HEK293 (cell line): ENCODE measurements around the gene DHRS12.

Experiments used
- CTCF ChIA-PET: fragments of 350-600 bp; formaldehyde crosslinking; extraction: SDS; loops from one replicate; lab custom pipeline; 2021; ENCODE audit warnings: antibody characterized with exemption; lab: Yijun Ruan, JAX
- POLR2A ChIA-PET: fragments of 300-600 bp; formaldehyde crosslinking; extraction: SDS; loops from one replicate; lab custom pipeline; 2020; ENCODE audit warnings: antibody characterized with exemption, inconsistent platforms; lab: Yijun Ruan, JAX
- H3K27ac ChIP-seq: fragments of 200-500 bp; sonication (Bioruptor generic); 2 replicates; pipeline ENCODE4 v1.5.1; 2014; ENCODE audit warnings: low read depth, low read length, control low read depth, inconsistent platforms; ENCODE audit errors: extremely low read depth
- H3K36me3 ChIP-seq, 2 experiments: fragments of 200-500 bp in 1 of 2; sonication (Bioruptor generic) in 1 of 2; 1 replicate in 1 of 2; 2 replicates in 1 of 2; pipeline ENCODE4 v1.5.1; 2014 to 2017; ENCODE audit warnings: inconsistent platforms in 2 of 2, low read length in 2 of 2; ENCODE audit not compliant: control insufficient read depth in 2 of 2, insufficient read depth in 1 of 2
- H3K4me1 ChIP-seq: fragments of 200-500 bp; sonication (Bioruptor generic); 2 replicates; pipeline ENCODE4 v1.5.1; 2014; ENCODE audit warnings: mild to moderate bottlenecking, low read length, inconsistent platforms; ENCODE audit not compliant: control insufficient read depth, insufficient read depth
- H3K4me3 ChIP-seq: 2 replicates; pipeline ENCODE4 v1.5.1; 2011; ENCODE audit warnings: low read depth, mild to moderate bottlenecking, control low read depth, low read length, moderate library complexity
- H3K9me3 ChIP-seq: fragments of 200-500 bp; sonication (Bioruptor generic); 2 replicates; pipeline ENCODE4 v1.5.1; 2014; ENCODE audit warnings: low read depth, low read length, inconsistent platforms; ENCODE audit not compliant: control insufficient read depth, insufficient read depth
- HOXA7 ChIP-seq: sonication (generic); formaldehyde crosslinking; IDR thresholded peaks from 2 replicates; pipeline ENCODE4 v1.8.1; 2022; ENCODE audit warnings: missing genetic modification reagents, borderline replicate concordance
- HOXD13 ChIP-seq: sonication (generic); formaldehyde crosslinking; IDR thresholded peaks from 2 replicates; pipeline ENCODE4 v1.8.0; 2022; ENCODE audit warnings: missing genetic modification reagents, borderline replicate concordance
- IKZF3 ChIP-seq: fragments of 450-650 bp; IDR thresholded peaks from 2 replicates; pipeline ENCODE4 v1.5.0; 2018; ENCODE audit warnings: missing biosample characterization, mild to moderate bottlenecking, missing genetic modification characterization, moderate library complexity
- KLF16 ChIP-seq: fragments of 450-650 bp; formaldehyde crosslinking; IDR thresholded peaks from 2 replicates; pipeline ENCODE4 v1.5.1; 2017; ENCODE audit warnings: missing biosample characterization, missing genetic modification characterization
- REPIN1 ChIP-seq: fragments of 450-650 bp; formaldehyde crosslinking; IDR thresholded peaks from 2 replicates; pipeline ENCODE4 v1.5.1; 2017; ENCODE audit warnings: missing biosample characterization, missing genetic modification characterization, low read depth
- SP2 ChIP-seq: fragments of 450-650 bp; formaldehyde crosslinking; IDR thresholded peaks from 2 replicates; pipeline ENCODE4 v1.5.1; 2016; ENCODE audit warnings: missing biosample characterization, missing genetic modification characterization
- ZBTB8A ChIP-seq: fragments of 450-650 bp; formaldehyde crosslinking; IDR thresholded peaks from 2 replicates; pipeline ENCODE4 v1.5.1; 2016; ENCODE audit warnings: missing biosample characterization, missing genetic modification characterization
- ZNF132 ChIP-seq: fragments of 450-650 bp; formaldehyde crosslinking; IDR thresholded peaks from 2 replicates; pipeline ENCODE4 v1.5.1; 2017; ENCODE audit warnings: missing biosample characterization, missing genetic modification characterization, borderline replicate concordance
- ZNF2 ChIP-seq: fragments of 450-650 bp; formaldehyde crosslinking; IDR thresholded peaks from 2 replicates; pipeline ENCODE4 v1.5.1; 2016; ENCODE audit warnings: missing biosample characterization, missing genetic modification characterization
- ZNF214 ChIP-seq: fragments of 450-650 bp; formaldehyde crosslinking; IDR thresholded peaks from 2 replicates; pipeline ENCODE4 v1.5.1; 2017; ENCODE audit warnings: missing biosample characterization, mild to moderate bottlenecking, missing genetic modification characterization, borderline replicate concordance
- ZNF266 ChIP-seq: fragments of 450-650 bp; formaldehyde crosslinking; IDR thresholded peaks from 2 replicates; pipeline ENCODE4 v1.5.1; 2016; ENCODE audit warnings: missing biosample characterization, missing genetic modification characterization, low read depth
- ZNF426 ChIP-seq: fragments of 450-650 bp; formaldehyde crosslinking; IDR thresholded peaks from 2 replicates; pipeline ENCODE4 v1.5.1; 2017; ENCODE audit warnings: missing biosample characterization, missing genetic modification characterization, mild to moderate bottlenecking, inconsistent platforms, moderate library complexity
- ZNF48 ChIP-seq: fragments of 450-650 bp; formaldehyde crosslinking; IDR thresholded peaks from 2 replicates; pipeline ENCODE4 v1.5.1; 2016; ENCODE audit warnings: missing biosample characterization, missing genetic modification characterization
- ZNF514 ChIP-seq: fragments of 450-650 bp; formaldehyde crosslinking; IDR thresholded peaks from 2 replicates; pipeline ENCODE4 v1.5.1; 2016; ENCODE audit warnings: missing biosample characterization, missing genetic modification characterization
- ZNF560 ChIP-seq: fragments of 450-650 bp; formaldehyde crosslinking; IDR thresholded peaks from 2 replicates; pipeline ENCODE4 v1.5.1; 2017; ENCODE audit warnings: missing biosample characterization, missing genetic modification characterization, borderline replicate concordance
- ZNF624 ChIP-seq: fragments of 450-650 bp; formaldehyde crosslinking; IDR thresholded peaks from 2 replicates; pipeline ENCODE4 v1.5.1; 2017; ENCODE audit warnings: missing biosample characterization, missing genetic modification characterization
- ZNF658 ChIP-seq: fragments of 450-650 bp; formaldehyde crosslinking; IDR thresholded peaks from 2 replicates; pipeline ENCODE4; 2016; ENCODE audit warnings: missing biosample characterization, missing genetic modification characterization
- ZNF768 ChIP-seq: fragments of 450-650 bp; formaldehyde crosslinking; IDR thresholded peaks from 2 replicates; pipeline ENCODE4 v1.5.1; 2018; ENCODE audit warnings: missing biosample characterization, mild to moderate bottlenecking, missing genetic modification characterization
- TF ChIP-seq, protein P1 (sequence below): fragments of 450-650 bp; formaldehyde crosslinking; IDR thresholded peaks from 2 replicates; pipeline ENCODE4 v1.5.1; 2017; ENCODE audit warnings: missing biosample characterization, missing genetic modification characterization
- TF ChIP-seq, protein P2 (sequence below): fragments of 450-650 bp; formaldehyde crosslinking; conservative IDR thresholded peaks from 2 replicates; pipeline ENCODE4 v1.5.1; 2016; ENCODE audit warnings: low read depth, missing biosample characterization, missing genetic modification characterization
- TF ChIP-seq, protein P3 (sequence below): fragments of 450-650 bp; formaldehyde crosslinking; optimal IDR thresholded peaks from 2 replicates; pipeline ENCODE3; 2016; ENCODE audit warnings: missing biosample characterization, mild to moderate bottlenecking, missing genetic modification characterization
- TF ChIP-seq, protein P4 (sequence below): fragments of 450-650 bp; formaldehyde crosslinking; IDR thresholded peaks from 2 replicates; pipeline ENCODE4 v1.5.1; 2016; ENCODE audit warnings: missing biosample characterization, missing genetic modification characterization

The DHRS12 gene

DNA sequence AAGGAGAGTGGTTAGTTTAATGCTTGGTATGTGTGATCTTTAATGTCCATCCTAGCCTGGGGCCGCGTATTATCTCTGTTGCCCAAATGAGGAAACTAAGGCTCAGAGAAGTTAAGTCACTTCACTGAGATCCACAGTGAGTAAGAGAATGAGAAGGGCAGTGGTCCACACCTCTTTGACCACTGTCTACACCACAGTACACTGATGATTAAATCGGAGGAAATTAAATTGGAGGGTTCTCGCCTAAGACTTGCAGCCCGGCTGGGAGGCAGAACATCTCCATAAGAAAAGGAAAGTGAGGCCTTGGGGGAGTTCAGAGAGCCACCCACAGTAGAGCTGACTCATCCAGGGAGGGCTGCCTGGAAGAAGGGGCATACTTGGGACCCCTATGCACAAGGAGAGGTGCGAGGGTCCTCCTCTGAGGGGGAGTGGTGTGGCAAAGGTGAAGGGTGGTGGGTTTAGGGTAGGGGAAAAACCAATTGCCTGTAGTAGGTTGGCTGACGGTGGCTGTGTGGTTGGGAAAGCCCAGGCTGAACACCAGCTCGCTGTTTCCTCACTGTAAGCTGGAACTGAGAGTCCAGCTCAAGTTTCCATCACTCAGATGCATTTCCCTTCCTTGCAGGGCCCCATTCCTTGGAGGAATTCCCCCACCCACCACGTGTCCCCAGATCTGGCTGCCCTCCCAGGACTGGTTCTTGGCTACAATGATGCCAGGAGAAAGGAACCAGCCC is 15.0 kb upstream of the DHRS12 start:
- Histone ChIP-seq H3K9me3 (no peaks in the 10 kb centered on the region), H3K4me1 (no peaks in the 10 kb centered on the region), H3K27ac (no peak overlapping the region), H3K4me3 (no peak overlapping the region), H3K36me3 (no peaks in the 10 kb centered on the region)
- ChIA-PET POLR2A (interaction anchor here (1.0 kb wide), 1 partner anchor 366 kb away, joined by 3 read pairs; the partner anchor contains the start of gene INTS6), CTCF (interaction anchor here (0.7 kb wide), 1 partner anchor 391 kb away, joined by 4 read pairs; no protein-coding TSS in a partner anchor)
- TF ChIP-seq SP2 (tag by site-specific recombination), result no peak
- no peak for TF ChIP-seq ZNF768
- TF ChIP-seq ZNF560 (tag by site-specific recombination), result no peak
- TF ChIP-seq, protein P1, sequence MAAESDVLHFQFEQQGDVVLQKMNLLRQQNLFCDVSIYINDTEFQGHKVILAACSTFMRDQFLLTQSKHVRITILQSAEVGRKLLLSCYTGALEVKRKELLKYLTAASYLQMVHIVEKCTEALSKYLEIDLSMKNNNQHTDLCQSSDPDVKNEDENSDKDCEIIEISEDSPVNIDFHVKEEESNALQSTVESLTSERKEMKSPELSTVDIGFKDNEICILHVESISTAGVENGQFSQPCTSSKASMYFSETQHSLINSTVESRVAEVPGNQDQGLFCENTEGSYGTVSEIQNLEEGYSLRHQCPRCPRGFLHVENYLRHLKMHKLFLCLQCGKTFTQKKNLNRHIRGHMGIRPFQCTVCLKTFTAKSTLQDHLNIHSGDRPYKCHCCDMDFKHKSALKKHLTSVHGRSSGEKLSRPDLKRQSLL (tag by site-specific recombination), result no peak
- TF ChIP-seq HOXD13 (CRISPR knock-in tag), result no peak
- TF ChIP-seq, protein P2, sequence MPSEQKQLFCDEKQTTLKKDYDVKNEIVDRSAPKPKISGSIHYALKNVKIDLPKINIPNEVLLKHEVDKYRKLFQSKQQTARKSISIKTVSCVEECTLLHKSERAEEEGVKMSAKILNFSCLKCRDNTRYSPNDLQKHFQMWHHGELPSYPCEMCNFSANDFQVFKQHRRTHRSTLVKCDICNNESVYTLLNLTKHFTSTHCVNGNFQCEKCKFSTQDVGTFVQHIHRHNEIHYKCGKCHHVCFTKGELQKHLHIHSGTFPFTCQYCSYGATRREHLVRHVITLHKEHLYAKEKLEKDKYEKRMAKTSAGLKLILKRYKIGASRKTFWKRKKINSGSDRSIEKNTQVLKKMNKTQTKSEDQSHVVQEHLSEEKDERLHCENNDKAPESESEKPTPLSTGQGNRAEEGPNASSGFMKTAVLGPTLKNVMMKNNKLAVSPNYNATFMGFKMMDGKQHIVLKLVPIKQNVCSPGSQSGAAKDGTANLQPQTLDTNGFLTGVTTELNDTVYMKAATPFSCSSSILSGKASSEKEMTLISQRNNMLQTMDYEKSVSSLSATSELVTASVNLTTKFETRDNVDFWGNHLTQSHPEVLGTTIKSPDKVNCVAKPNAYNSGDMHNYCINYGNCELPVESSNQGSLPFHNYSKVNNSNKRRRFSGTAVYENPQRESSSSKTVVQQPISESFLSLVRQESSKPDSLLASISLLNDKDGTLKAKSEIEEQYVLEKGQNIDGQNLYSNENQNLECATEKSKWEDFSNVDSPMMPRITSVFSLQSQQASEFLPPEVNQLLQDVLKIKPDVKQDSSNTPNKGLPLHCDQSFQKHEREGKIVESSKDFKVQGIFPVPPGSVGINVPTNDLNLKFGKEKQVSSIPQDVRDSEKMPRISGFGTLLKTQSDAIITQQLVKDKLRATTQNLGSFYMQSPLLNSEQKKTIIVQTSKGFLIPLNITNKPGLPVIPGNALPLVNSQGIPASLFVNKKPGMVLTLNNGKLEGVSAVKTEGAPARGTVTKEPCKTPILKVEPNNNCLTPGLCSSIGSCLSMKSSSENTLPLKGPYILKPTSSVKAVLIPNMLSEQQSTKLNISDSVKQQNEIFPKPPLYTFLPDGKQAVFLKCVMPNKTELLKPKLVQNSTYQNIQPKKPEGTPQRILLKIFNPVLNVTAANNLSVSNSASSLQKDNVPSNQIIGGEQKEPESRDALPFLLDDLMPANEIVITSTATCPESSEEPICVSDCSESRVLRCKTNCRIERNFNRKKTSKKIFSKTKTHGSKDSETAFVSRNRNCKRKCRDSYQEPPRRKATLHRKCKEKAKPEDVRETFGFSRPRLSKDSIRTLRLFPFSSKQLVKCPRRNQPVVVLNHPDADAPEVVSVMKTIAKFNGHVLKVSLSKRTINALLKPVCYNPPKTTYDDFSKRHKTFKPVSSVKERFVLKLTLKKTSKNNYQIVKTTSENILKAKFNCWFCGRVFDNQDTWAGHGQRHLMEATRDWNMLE (tag by site-specific recombination), result no peak
- TF ChIP-seq ZNF514 (tag by site-specific recombination), result no peak
- no peak for TF ChIP-seq ZNF214 (tag by site-specific recombination)
- TF ChIP-seq KLF16, result no peak
- no peak for TF ChIP-seq ZBTB8A (tag by site-specific recombination)
- no peak for TF ChIP-seq HOXA7
- TF ChIP-seq REPIN1 (tag by site-specific recombination), result no peak
- no peak for TF ChIP-seq ZNF266 (tag by site-specific recombination)
- TF ChIP-seq, all 188 proteins: peak for 0

DNA sequence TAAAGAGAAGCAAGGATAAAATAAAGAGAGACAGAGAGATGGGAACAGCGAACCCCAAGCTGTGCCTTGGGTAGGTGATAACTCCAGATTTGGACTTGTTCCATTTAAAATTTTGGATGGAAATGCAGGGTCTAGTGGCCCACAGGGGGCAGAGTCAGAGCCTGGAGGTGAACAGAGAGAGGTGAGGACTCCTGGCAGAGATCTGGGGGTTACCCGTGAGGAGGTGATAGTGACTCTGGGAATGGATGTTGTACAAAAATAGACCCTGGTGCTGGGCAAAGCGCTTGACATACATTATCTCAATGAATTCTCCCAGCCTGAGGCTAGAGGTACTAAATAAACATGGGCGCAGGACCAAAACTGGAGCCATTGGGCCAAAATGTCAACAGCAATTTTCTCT is 14.3 kb upstream of the DHRS12 start:
- Histone ChIP-seq H3K36me3 (no peaks in the 10 kb centered on the region), H3K9me3 (no peaks in the 10 kb centered on the region), H3K27ac (no peak overlapping the region), H3K4me3 (no peak overlapping the region), H3K4me1 (no peaks in the 10 kb centered on the region)
- POLR2A ChIA-PET, result no interaction called here
- CTCF ChIA-PET, result no interaction called here
- TF ChIP-seq ZNF624 (tag by site-specific recombination), result no peak
- TF ChIP-seq IKZF3, result no peak
- TF ChIP-seq, protein P3, sequence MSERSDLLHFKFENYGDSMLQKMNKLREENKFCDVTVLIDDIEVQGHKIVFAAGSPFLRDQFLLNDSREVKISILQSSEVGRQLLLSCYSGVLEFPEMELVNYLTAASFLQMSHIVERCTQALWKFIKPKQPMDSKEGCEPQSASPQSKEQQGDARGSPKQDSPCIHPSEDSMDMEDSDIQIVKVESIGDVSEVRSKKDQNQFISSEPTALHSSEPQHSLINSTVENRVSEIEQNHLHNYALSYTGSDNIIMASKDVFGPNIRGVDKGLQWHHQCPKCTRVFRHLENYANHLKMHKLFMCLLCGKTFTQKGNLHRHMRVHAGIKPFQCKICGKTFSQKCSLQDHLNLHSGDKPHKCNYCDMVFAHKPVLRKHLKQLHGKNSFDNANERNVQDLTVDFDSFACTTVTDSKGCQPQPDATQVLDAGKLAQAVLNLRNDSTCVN (tag by site-specific recombination), result no peak
- TF ChIP-seq ZNF426 (tag by site-specific recombination), result no peak
- no peak for TF ChIP-seq ZNF2 (tag by site-specific recombination)
- TF ChIP-seq ZNF48 (tag by site-specific recombination), result no peak
- TF ChIP-seq, protein P4, sequence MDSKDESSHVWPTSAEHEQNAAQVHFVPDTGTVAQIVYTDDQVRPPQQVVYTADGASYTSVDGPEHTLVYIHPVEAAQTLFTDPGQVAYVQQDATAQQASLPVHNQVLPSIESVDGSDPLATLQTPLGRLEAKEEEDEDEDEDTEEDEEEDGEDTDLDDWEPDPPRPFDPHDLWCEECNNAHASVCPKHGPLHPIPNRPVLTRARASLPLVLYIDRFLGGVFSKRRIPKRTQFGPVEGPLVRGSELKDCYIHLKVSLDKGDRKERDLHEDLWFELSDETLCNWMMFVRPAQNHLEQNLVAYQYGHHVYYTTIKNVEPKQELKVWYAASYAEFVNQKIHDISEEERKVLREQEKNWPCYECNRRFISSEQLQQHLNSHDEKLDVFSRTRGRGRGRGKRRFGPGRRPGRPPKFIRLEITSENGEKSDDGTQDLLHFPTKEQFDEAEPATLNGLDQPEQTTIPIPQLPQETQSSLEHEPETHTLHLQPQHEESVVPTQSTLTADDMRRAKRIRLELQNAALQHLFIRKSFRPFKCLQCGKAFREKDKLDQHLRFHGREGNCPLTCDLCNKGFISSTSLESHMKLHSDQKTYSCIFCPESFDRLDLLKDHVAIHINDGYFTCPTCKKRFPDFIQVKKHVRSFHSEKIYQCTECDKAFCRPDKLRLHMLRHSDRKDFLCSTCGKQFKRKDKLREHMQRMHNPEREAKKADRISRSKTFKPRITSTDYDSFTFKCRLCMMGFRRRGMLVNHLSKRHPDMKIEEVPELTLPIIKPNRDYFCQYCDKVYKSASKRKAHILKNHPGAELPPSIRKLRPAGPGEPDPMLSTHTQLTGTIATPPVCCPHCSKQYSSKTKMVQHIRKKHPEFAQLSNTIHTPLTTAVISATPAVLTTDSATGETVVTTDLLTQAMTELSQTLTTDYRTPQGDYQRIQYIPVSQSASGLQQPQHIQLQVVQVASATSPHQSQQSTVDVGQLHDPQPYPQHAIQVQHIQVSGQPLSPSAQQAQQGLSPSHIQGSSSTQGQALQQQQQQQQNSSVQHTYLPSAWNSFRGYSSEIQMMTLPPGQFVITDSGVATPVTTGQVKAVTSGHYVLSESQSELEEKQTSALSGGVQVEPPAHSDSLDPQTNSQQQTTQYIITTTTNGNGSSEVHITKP (tag by site-specific recombination), result no peak
- no peak for TF ChIP-seq ZNF132
- TF ChIP-seq ZNF768, result no peak
- TF ChIP-seq ZNF658 (tag by site-specific recombination), result no peak
